ENCODE results near the gene NFXL1. TPM values are rescaled to one million over a fixed set of nuclear protein-coding genes. Genes with fewer than 3 reads are reported as not detected.
A peak's percentile ranks its signal among the peaks of the same experiment; 100 is the strongest.

The NFXL1 gene
- total RNA-seq, 4 donors from 2014 or later = 3.7 to 10.8 (median 5.5) TPM

DNA sequence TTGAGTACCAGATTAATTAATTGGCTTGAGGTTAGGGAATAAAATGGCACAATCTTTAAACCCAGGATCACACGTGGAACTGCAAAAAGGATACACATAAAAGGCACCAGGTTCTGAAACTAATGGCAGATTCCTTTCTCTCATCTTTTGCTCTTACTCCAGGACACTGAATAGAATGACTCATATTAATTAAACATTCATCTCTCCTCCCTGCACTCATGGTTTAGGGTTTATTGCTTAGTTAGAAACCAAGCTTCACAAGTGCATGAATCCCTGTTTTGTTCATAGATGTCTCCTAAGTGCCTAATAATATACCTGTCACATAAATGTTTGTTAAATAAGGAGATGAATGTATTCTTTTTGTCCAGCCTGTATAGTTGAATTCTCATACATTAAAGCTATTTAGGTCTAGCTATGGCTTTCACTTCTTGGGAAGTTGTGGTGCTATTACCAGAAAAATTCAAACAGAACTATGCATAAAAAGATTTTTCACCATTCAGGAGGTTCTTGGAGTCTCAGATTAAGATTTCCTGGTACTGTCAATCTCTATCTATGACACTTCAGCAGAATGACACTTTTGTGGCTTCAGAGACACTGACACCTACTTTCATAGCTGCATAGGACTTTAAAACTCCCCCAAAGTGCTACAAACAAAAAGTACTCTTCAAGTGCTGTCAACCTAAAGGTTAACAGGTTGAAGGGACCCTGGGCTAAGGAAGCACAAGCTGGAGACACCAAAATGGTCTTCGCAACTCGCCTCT, 83.9 kb downstream of the NFXL1 start:
- in situ Hi-C loops (cut with MboI; ENCODE audit: low sequenced_read_pairs in 4 of 4) (loop anchor here in 1 of 4 donors (25.0 kb wide), 1 partner anchor 143 kb away; no protein-coding TSS in a partner anchor), intact Hi-C loops (cut with DNase I; ENCODE audit: low total_unique reads) (no loop called here)
- Histone ChIP-seq H3K27ac (no peak overlapping the region), H3K36me3 (no peaks in the 10 kb centered on the region), H3K27me3 (peaks cover 0 to 10% (median 8%) of the 10 kb centered on the region in 3 donors), H3K9me3 (peaks cover 0 to 4% (median 0%) of the 10 kb centered on the region in 3 donors), H3K4me3 (no peak overlapping the region), H3K4me1 (peaks cover 2 to 5% of the 10 kb centered on the region in 2 donors)
- ATAC-seq = no peak
- DNase-seq = no peak
- TF ChIP-seq POLR2A (IDR thresholded peaks at IDR 0.05) = no peak
- TF ChIP-seq, protein P1, sequence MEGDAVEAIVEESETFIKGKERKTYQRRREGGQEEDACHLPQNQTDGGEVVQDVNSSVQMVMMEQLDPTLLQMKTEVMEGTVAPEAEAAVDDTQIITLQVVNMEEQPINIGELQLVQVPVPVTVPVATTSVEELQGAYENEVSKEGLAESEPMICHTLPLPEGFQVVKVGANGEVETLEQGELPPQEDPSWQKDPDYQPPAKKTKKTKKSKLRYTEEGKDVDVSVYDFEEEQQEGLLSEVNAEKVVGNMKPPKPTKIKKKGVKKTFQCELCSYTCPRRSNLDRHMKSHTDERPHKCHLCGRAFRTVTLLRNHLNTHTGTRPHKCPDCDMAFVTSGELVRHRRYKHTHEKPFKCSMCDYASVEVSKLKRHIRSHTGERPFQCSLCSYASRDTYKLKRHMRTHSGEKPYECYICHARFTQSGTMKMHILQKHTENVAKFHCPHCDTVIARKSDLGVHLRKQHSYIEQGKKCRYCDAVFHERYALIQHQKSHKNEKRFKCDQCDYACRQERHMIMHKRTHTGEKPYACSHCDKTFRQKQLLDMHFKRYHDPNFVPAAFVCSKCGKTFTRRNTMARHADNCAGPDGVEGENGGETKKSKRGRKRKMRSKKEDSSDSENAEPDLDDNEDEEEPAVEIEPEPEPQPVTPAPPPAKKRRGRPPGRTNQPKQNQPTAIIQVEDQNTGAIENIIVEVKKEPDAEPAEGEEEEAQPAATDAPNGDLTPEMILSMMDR (IDR thresholded peaks at IDR 0.05 in 4 of 5, conservative IDR thresholded peaks at IDR 0.05 in 1 of 5) = no peak

DNA sequence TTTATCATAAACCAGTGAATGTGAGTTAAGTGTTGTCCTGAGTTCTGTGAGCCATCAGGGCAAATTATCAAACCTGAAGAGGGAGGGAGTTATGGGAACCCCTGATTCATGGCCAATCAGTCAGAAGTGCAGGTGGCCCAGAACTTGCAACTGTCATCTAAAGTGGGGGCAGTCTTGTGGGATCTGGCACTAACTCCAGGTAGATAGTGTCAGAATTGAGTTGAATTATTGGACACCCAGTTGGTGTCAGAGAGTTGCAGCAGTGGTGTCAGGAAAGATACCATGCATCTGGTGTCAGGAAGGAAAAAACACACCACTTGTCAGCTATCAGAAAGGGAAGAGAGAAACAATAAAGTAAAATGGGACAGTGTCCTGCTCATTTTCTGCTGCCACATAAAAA, 84.9 kb downstream of the NFXL1 start:
- in situ Hi-C loops (cut with MboI; ENCODE audit: low sequenced_read_pairs in 4 of 4) = loop anchor here in 1 of 4 donors (25.0 kb wide), 1 partner anchor 142 kb away; no protein-coding TSS in a partner anchor
- TF ChIP-seq, protein P1 (IDR thresholded peaks at IDR 0.05 in 4 of 5, conservative IDR thresholded peaks at IDR 0.05 in 1 of 5) = no peak
- TF ChIP-seq POLR2A (IDR thresholded peaks at IDR 0.05) = no peak
- H3K27me3 ChIP-seq = peaks cover 0 to 10% (median 8%) of the 10 kb centered on the region in 3 donors
- intact Hi-C loops (cut with DNase I; ENCODE audit: low total_unique reads) = no loop called here
- no peaks in the 10 kb centered on the region for H3K36me3 ChIP-seq
- no peak overlapping the region for H3K4me3 ChIP-seq
- H3K4me1 ChIP-seq = peaks cover 9 to 12% of the 10 kb centered on the region in 2 donors
- H3K9me3 ChIP-seq = peaks cover 0 to 4% (median 0%) of the 10 kb centered on the region in 3 donors
- ATAC-seq (no peak), DNase-seq (no peak)
- no peak overlapping the region for H3K27ac ChIP-seq

DNA sequence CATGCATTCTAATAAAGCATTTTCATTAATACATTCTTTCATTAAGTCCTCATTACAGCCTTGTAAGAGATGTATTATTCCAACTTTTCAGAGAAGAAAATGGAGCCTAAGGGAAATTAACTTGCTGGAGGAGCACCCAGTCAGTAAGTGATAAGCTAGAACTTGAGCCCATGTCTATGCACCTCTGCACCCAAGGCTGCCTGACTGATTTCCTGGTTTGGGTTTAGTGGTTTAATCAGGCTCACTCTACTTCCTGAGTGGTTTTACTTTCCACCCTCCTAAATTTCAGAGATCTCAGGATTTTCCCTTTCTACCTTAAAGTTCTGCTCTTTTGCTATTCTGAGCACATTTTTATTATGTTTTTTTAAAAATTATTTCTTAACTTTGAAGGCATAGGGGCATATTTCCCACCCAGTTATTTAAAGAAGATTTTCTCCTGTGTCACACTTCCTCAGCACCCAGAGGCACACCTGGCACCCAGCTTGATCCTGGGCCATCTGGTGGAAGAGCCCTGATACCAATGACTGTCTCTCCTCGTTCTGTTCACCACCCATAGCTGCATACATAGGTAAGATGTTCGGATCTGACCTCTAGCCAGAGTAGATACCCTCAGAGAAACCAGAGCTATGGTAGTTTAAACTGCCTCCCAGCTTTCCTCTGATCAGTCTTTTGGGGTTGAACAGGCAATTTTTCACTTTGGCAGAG, 86.9 kb downstream of the NFXL1 start:
- Histone ChIP-seq H3K27ac (no peak overlapping the region), H3K9me3 (no peaks in the 10 kb centered on the region), H3K36me3 (no peaks in the 10 kb centered on the region), H3K27me3 (peaks cover 0 to under 1% (median 0%) of the 10 kb centered on the region in 3 donors), H3K4me3 (no peak overlapping the region), H3K4me1 (peaks cover 9 to 14% of the 10 kb centered on the region in 2 donors)
- TF ChIP-seq POLR2A (IDR thresholded peaks at IDR 0.05) = no peak
- TF ChIP-seq, protein P1 (IDR thresholded peaks at IDR 0.05 in 4 of 5, conservative IDR thresholded peaks at IDR 0.05 in 1 of 5) = no peak
- intact Hi-C loops (cut with DNase I; ENCODE audit: low total_unique reads) (no loop called here), in situ Hi-C loops (cut with MboI; ENCODE audit: low sequenced_read_pairs in 4 of 4) (loop anchor here in 1 of 4 donors (25.0 kb wide), 1 partner anchor 140 kb away; no protein-coding TSS in a partner anchor)
- no peak for DNase-seq
- no peak for ATAC-seq

DNA sequence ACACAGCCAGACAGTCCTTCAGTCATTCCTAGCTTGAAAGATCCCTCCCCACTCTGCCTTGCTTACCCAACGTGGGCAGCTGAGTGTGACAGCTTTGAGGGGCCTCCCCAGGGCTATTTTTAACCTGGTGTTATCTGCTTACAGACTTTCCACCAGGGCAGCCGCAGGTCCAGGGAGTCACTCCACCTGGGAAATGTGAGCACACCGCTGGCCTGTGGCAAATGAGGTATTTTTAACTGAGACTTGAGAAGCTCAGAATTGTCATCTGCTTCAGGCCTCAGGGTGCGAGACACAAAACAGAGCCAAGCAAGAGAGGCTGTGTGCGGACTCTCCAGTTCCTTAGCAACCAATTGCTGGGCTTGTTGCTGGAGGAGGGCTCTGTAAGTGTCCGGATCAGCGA, 89.5 kb downstream of the NFXL1 start:
- intact Hi-C loops (cut with DNase I; ENCODE audit: low total_unique reads) = no loop called here
- in situ Hi-C loops (cut with MboI; ENCODE audit: low sequenced_read_pairs in 4 of 4) = loop anchor here in 1 of 4 donors (25.0 kb wide), 1 partner anchor 138 kb away; no protein-coding TSS in a partner anchor
- Histone ChIP-seq H3K4me3 (no peak overlapping the region), H3K36me3 (no peaks in the 10 kb centered on the region), H3K27ac (peak overlapping the region in 3 of 4 donors; percentile 38 to 57 (median 45)), H3K4me1 (peaks cover 7 to 8% of the 10 kb centered on the region in 2 donors), H3K27me3 (no peaks in the 10 kb centered on the region), H3K9me3 (no peaks in the 10 kb centered on the region)
- no peak for TF ChIP-seq POLR2A (IDR thresholded peaks at IDR 0.05)
- TF ChIP-seq, protein P1 (IDR thresholded peaks at IDR 0.05 in 4 of 5, conservative IDR thresholded peaks at IDR 0.05 in 1 of 5) = no peak
- ATAC-seq (peak; percentile 68 to 98), DNase-seq (peak in 1 of 2 donors; percentile 57)
